K562 (cell line): ENCODE results near the gene CBFA2T3. TPM values are rescaled to one million over a fixed set of nuclear protein-coding genes. Genes with fewer than 3 reads are reported as not detected.

ENCODE experiments used
- ATF1 ChIP-seq, 2 experiments: fragments of 450-650 bp in 1 of 2; IDR thresholded peaks; 2 replicates each; pipeline ENCODE4 v1.6.1; 2016; ENCODE audit warnings: missing compliant biosample characterization in 1 of 2, missing genetic modification characterization in 1 of 2
- BDP1 ChIP-seq: IDR thresholded peaks from 3 replicates; pipeline ENCODE4 v1.6.1; 2011; ENCODE audit not compliant: insufficient read length, insufficient read depth
- C11orf30 ChIP-seq: fragments of 450-650 bp; IDR thresholded peaks from 2 replicates; pipeline ENCODE4 v1.6.1; 2016; ENCODE audit warnings: low read depth, mild to moderate bottlenecking
- CREBBP ChIP-seq: IDR thresholded peaks from one replicate; pipeline ENCODE4 v1.6.1; 2012; ENCODE audit warnings: low read depth, mild to moderate bottlenecking, control low read depth, inconsistent platforms, low read length
- MAFF ChIP-seq: IDR thresholded peaks from 2 replicates; pipeline ENCODE4 v1.6.1; 2012; ENCODE audit warnings: low read length, improper control_type of control experiment
- MTA2 ChIP-seq: fragments of 450-650 bp; IDR thresholded peaks from 2 replicates; pipeline ENCODE4 v1.6.1; 2016; ENCODE audit warnings: low read depth
- PTTG1 ChIP-seq: fragments of 450-650 bp; IDR thresholded peaks from 2 replicates; pipeline ENCODE4 v1.6.1; 2016; ENCODE audit warnings: low read depth, mild to moderate bottlenecking, missing genetic modification characterization, missing compliant biosample characterization
- PYGO2 ChIP-seq: fragments of 450-650 bp; IDR thresholded peaks from 2 replicates; pipeline ENCODE4 v1.6.1; 2016; ENCODE audit warnings: mild to moderate bottlenecking, missing genetic modification characterization, moderate library complexity, missing compliant biosample characterization
- STAT5A ChIP-seq: IDR thresholded peaks from 2 replicates; pipeline ENCODE4 v1.6.1; 2012; ENCODE audit warnings: low read length, inconsistent platforms, borderline replicate concordance
- ZNF311 ChIP-seq: fragments of 250-450 bp; sonication (Bioruptor Pico); IDR thresholded peaks from 2 replicates; pipeline ENCODE4 v1.4.0; 2020; ENCODE audit warnings: mild to moderate bottlenecking, moderate library complexity
- ZNF584 ChIP-seq: fragments of 200-800 bp; sonication (Bioruptor generic); IDR thresholded peaks from 2 replicates; pipeline ENCODE4 v1.6.1; 2016; ENCODE audit warnings: low read depth, mild to moderate bottlenecking, missing genetic modification characterization, missing compliant biosample characterization
- ZNF764 ChIP-seq: fragments of 250-450 bp; sonication (Bioruptor Pico); IDR thresholded peaks from 2 replicates; pipeline ENCODE4 v1.4.0; 2020; ENCODE audit warnings: low read depth, mild to moderate bottlenecking, moderate library complexity
- polyA plus RNA-seq, 8 experiments: library from polyadenylated mRNA; depleted of rRNA in 4 of 8; stranded (reverse) in 5 of 8; unstranded in 3 of 8; fragments of >200 nt; fragmentation: Nextera tagmentation in 2 of 8; fragmentation: Illumina TruSeq in 1 of 8; extraction: Ambion mirVana in 2 of 8; extraction: Trizol in 1 of 8; gene quantifications; 2 replicates each; pipeline versions ENCODE4 v1.2.1 to v1.2.3, GENCODE V29; 2011 to 2014; ENCODE audit warnings: inconsistent platforms in 1 of 8, missing spikeins in 1 of 8
- total RNA-seq, 7 experiments: library from RNA; depleted of rRNA in 6 of 7; stranded (reverse); fragments of >200 nt in 6 of 7; fragmentation: Illumina TruSeq in 2 of 7; extraction: Trizol in 2 of 7; gene quantifications; 2 replicates each; pipeline versions ENCODE4 v1.2.1 to v1.2.3, GENCODE V29; 2011 to 2021; ENCODE audit warnings: low replicate concordance in 1 of 7
- TF ChIP-seq, protein P1 (sequence below): fragments of 250-450 bp; sonication (Bioruptor Pico); IDR thresholded peaks from 2 replicates; pipeline ENCODE4 v1.4.0; 2020; ENCODE audit warnings: mild to moderate bottlenecking, moderate library complexity
- TF ChIP-seq, protein P2 (sequence below): fragments of 250-450 bp; sonication (Bioruptor Pico); IDR thresholded peaks from 2 replicates; pipeline ENCODE4 v1.5.1; 2021; ENCODE audit warnings: mild to moderate bottlenecking
- TF ChIP-seq, protein P3 (sequence below): fragments of 450-650 bp; IDR thresholded peaks from 2 replicates; pipeline ENCODE4 v1.6.1; 2018; ENCODE audit not compliant: partially characterized antibody
- TF ChIP-seq, protein P4 (sequence below): sonication (generic); formaldehyde crosslinking; IDR thresholded peaks from 2 replicates; pipeline ENCODE4 v1.8.0; 2023; ENCODE audit warnings: missing genetic modification reagents, mild to moderate bottlenecking, borderline replicate concordance

Gene CBFA2T3
- total and polyA plus RNA-seq, 9 of the 15 experiments (the other 6 are each of a cell fraction or from before 2014, with no cell fraction given), result 2.3 to 145 (median 6.7) TPM

DNA sequence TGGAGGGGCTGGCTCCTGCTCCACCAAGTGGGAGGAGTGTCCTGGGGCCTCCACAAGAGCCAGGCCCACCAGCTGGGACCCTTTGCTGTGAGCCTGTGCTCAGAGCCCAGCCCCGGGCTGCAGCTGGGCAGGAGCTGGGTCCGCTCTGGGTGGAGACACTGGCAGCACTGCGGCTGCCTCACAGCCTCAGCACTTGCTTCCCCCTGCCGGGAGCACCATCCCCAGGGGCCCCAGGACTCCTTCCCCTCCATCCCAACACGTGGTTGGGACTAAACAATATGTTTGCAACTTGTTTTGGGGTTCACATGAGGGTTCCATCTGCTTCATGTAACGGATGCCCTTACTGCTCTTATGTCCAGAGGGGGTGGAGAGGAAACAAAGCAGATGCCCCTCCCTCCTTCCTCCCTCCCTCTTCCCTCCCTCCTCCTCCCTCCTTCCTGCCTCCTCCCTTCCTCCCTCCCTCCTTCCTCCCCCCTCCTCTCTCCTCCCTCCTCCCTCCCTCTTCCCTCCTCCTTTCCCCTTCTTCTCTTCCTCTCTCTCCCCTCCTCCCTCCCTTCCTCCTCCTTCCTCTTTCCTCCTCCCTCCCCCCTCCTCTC is 16.3 kb upstream of the CBFA2T3 start (continued):
- TF ChIP-seq, protein P1, sequence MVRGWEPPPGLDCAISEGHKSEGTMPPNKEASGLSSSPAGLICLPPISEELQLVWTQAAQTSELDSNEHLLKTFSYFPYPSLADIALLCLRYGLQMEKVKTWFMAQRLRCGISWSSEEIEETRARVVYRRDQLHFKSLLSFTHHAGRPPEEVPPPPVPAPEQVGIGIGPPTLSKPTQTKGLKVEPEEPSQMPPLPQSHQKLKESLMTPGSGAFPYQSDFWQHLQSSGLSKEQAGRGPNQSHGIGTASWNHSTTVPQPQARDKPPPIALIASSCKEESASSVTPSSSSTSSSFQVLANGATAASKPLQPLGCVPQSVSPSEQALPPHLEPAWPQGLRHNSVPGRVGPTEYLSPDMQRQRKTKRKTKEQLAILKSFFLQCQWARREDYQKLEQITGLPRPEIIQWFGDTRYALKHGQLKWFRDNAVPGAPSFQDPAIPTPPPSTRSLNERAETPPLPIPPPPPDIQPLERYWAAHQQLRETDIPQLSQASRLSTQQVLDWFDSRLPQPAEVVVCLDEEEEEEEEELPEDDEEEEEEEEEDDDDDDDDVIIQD (CRISPR knock-in tag), result no peak
- no peak for TF ChIP-seq PYGO2
- TF ChIP-seq C11orf30, result no peak
- TF ChIP-seq MTA2, result peak; percentile 55
- TF ChIP-seq, protein P2, sequence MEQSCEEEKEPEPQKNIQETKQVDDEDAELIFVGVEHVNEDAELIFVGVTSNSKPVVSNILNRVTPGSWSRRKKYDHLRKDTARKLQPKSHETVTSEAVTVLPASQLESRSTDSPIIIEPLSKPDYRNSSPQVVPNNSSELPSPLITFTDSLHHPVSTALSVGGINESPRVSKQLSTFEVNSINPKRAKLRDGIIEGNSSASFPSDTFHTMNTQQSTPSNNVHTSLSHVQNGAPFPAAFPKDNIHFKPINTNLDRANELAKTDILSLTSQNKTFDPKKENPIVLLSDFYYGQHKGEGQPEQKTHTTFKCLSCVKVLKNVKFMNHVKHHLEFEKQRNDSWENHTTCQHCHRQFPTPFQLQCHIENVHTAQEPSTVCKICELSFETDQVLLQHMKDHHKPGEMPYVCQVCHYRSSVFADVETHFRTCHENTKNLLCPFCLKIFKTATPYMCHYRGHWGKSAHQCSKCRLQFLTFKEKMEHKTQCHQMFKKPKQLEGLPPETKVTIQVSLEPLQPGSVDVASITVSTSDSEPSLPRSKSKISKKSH (CRISPR knock-in tag), result no peak
- TF ChIP-seq, protein P3, sequence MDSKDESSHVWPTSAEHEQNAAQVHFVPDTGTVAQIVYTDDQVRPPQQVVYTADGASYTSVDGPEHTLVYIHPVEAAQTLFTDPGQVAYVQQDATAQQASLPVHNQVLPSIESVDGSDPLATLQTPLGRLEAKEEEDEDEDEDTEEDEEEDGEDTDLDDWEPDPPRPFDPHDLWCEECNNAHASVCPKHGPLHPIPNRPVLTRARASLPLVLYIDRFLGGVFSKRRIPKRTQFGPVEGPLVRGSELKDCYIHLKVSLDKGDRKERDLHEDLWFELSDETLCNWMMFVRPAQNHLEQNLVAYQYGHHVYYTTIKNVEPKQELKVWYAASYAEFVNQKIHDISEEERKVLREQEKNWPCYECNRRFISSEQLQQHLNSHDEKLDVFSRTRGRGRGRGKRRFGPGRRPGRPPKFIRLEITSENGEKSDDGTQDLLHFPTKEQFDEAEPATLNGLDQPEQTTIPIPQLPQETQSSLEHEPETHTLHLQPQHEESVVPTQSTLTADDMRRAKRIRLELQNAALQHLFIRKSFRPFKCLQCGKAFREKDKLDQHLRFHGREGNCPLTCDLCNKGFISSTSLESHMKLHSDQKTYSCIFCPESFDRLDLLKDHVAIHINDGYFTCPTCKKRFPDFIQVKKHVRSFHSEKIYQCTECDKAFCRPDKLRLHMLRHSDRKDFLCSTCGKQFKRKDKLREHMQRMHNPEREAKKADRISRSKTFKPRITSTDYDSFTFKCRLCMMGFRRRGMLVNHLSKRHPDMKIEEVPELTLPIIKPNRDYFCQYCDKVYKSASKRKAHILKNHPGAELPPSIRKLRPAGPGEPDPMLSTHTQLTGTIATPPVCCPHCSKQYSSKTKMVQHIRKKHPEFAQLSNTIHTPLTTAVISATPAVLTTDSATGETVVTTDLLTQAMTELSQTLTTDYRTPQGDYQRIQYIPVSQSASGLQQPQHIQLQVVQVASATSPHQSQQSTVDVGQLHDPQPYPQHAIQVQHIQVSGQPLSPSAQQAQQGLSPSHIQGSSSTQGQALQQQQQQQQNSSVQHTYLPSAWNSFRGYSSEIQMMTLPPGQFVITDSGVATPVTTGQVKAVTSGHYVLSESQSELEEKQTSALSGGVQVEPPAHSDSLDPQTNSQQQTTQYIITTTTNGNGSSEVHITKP, result peak; percentile 24
- no peak for TF ChIP-seq ZNF764
- no peak for TF ChIP-seq ATF1 (CRISPR knock-in tag; IDR thresholded peaks at IDR 0.05)
- no peak for TF ChIP-seq ATF1 (tag; IDR thresholded peaks at IDR 0.05)
- no peak for TF ChIP-seq PTTG1 (tag)
- no peak for TF ChIP-seq BDP1
- no peak for TF ChIP-seq ZNF584
- no peak for TF ChIP-seq MAFF
- no peak for TF ChIP-seq STAT5A
- TF ChIP-seq CREBBP, result no peak
- TF ChIP-seq, protein P4, sequence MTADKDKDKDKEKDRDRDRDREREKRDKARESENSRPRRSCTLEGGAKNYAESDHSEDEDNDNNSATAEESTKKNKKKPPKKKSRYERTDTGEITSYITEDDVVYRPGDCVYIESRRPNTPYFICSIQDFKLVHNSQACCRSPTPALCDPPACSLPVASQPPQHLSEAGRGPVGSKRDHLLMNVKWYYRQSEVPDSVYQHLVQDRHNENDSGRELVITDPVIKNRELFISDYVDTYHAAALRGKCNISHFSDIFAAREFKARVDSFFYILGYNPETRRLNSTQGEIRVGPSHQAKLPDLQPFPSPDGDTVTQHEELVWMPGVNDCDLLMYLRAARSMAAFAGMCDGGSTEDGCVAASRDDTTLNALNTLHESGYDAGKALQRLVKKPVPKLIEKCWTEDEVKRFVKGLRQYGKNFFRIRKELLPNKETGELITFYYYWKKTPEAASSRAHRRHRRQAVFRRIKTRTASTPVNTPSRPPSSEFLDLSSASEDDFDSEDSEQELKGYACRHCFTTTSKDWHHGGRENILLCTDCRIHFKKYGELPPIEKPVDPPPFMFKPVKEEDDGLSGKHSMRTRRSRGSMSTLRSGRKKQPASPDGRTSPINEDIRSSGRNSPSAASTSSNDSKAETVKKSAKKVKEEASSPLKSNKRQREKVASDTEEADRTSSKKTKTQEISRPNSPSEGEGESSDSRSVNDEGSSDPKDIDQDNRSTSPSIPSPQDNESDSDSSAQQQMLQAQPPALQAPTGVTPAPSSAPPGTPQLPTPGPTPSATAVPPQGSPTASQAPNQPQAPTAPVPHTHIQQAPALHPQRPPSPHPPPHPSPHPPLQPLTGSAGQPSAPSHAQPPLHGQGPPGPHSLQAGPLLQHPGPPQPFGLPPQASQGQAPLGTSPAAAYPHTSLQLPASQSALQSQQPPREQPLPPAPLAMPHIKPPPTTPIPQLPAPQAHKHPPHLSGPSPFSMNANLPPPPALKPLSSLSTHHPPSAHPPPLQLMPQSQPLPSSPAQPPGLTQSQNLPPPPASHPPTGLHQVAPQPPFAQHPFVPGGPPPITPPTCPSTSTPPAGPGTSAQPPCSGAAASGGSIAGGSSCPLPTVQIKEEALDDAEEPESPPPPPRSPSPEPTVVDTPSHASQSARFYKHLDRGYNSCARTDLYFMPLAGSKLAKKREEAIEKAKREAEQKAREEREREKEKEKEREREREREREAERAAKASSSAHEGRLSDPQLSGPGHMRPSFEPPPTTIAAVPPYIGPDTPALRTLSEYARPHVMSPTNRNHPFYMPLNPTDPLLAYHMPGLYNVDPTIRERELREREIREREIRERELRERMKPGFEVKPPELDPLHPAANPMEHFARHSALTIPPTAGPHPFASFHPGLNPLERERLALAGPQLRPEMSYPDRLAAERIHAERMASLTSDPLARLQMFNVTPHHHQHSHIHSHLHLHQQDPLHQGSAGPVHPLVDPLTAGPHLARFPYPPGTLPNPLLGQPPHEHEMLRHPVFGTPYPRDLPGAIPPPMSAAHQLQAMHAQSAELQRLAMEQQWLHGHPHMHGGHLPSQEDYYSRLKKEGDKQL (CRISPR knock-in tag), result no peak
- TF ChIP-seq ZNF311 (CRISPR knock-in tag), result 0 out of 2 replicates have a peak, but pooled peaks have one; percentile 15
